GM12891 (cell line): ENCODE results near the gene FARP1.

Source experiments
- PAX5 ChIP-seq: IDR thresholded peaks from 2 replicates; pipeline ENCODE4 v1.6.1; 2011; ENCODE audit warnings: low read length, moderate library complexity, mild to moderate bottlenecking; ENCODE audit not compliant: insufficient read depth, severe bottlenecking
- POLR2A ChIP-seq: IDR thresholded peaks from 2 replicates; pipeline ENCODE4 v1.6.1; 2011; ENCODE audit warnings: low read depth, low read length, control low read depth

GRCh38 chr13:98181111-98181815 lies 38.4 kb downstream of the FARP1 start:
- TF ChIP-seq POLR2A (no peak), PAX5 (no peak)
